SJCRH30 (cell line): ENCODE results near the gene ABCA3. TPM values are rescaled to one million over a fixed set of nuclear protein-coding genes. Genes with fewer than 3 reads are reported as not detected.

Experiments used
- DNase-seq, 2 experiments: peaks; one replicate each; pipeline ENCODE4 v3.0.0-alpha.2; 2015 to 2020
- H3K27ac ChIP-seq: fragments of 250-450 bp; sonication (Bioruptor Pico); 2 replicates; pipeline ENCODE4 v1.5.1; 2020; ENCODE audit warnings: mild to moderate bottlenecking, moderate library complexity
- H3K27me3 ChIP-seq: fragments of 250-450 bp; sonication (Bioruptor Pico); 2 replicates; pipeline ENCODE4 v1.5.1; 2020; ENCODE audit warnings: mild to moderate bottlenecking, moderate library complexity
- H3K36me3 ChIP-seq: fragments of 250-450 bp; sonication (Bioruptor Pico); 2 replicates; pipeline ENCODE4 v1.5.1; 2020; ENCODE audit warnings: mild to moderate bottlenecking, moderate library complexity
- H3K4me1 ChIP-seq: fragments of 250-450 bp; sonication (Bioruptor Pico); 2 replicates; pipeline ENCODE4 v1.5.1; 2020; ENCODE audit warnings: mild to moderate bottlenecking, moderate library complexity
- H3K4me3 ChIP-seq: fragments of 250-450 bp; sonication (Bioruptor Pico); 2 replicates; pipeline ENCODE4 v1.5.1; 2020; ENCODE audit warnings: mild to moderate bottlenecking, moderate library complexity
- H3K9me3 ChIP-seq: fragments of 250-450 bp; sonication (Bioruptor Pico); replicated peaks from 2 replicates; pipeline ENCODE4 v1.5.1; 2020; ENCODE audit warnings: mild to moderate bottlenecking, moderate library complexity
- total RNA-seq: library from RNA; depleted of rRNA; stranded (reverse); fragments of >200 nt; shearing (Covaris generic); gene quantifications from 2 replicates; pipeline ENCODE4 v1.2.3, GENCODE V29; 2014

The ABCA3 gene
- total RNA-seq, 1 experiment from 2014 or later: 0.10 TPM

GRCh38 chr16:2284797-2285576 is 55.5 kb downstream of the ABCA3 start:
- no peaks in the 10 kb centered on the region for H3K4me1 ChIP-seq
- no peaks in the 10 kb centered on the region for H3K9me3 ChIP-seq
- H3K36me3 ChIP-seq: no peaks in the 10 kb centered on the region
- H3K27ac ChIP-seq: no peak overlapping the region
- no peak for DNase-seq
- no peak overlapping the region for H3K4me3 ChIP-seq
- H3K27me3 ChIP-seq: peaks cover 12% of the 10 kb centered on the region

DNA sequence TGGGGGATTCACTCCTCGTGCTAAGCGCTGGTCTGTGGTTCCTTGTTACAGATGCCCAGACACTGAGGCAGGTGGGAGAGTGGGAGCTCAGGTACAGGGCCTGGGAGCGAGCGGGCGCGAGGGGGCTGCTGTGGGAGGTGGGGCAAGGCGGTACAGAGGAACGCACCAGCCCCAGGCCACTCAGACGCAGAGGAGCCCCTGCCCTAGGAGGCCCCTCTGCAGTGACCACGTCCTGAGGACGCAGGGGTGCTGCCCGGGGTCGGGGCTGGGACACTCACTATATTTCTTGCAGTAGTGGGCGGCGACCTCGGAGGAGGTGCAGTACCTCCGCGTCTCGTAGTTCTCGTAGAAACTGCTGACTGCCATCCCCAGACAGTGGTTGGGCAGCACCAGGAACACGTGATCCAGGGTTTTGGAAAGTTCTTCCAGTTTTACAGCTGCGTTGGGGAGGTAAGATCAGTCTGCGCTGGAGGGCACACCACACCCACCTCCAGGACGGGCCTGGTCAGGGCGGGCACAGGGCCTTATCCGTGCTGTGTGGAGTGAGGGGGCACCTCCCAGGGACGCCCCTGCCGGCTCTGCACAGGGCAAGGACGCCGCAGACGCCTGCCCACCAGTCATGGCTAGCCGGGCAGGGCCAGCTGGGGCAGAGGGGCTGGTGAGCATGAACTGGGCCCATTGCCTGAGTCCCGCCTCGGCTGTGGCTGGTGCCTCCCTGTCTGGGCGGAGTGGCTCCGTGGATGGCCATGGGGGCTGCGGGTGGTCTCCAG is 56.3 kb downstream of the ABCA3 start:
- DNase-seq: no peak
- peaks cover 12% of the 10 kb centered on the region for H3K27me3 ChIP-seq
- H3K9me3 ChIP-seq: no peaks in the 10 kb centered on the region
- H3K27ac ChIP-seq: no peak overlapping the region
- H3K4me1 ChIP-seq: no peaks in the 10 kb centered on the region
- H3K4me3 ChIP-seq: no peak overlapping the region
- H3K36me3 ChIP-seq: no peaks in the 10 kb centered on the region

DNA sequence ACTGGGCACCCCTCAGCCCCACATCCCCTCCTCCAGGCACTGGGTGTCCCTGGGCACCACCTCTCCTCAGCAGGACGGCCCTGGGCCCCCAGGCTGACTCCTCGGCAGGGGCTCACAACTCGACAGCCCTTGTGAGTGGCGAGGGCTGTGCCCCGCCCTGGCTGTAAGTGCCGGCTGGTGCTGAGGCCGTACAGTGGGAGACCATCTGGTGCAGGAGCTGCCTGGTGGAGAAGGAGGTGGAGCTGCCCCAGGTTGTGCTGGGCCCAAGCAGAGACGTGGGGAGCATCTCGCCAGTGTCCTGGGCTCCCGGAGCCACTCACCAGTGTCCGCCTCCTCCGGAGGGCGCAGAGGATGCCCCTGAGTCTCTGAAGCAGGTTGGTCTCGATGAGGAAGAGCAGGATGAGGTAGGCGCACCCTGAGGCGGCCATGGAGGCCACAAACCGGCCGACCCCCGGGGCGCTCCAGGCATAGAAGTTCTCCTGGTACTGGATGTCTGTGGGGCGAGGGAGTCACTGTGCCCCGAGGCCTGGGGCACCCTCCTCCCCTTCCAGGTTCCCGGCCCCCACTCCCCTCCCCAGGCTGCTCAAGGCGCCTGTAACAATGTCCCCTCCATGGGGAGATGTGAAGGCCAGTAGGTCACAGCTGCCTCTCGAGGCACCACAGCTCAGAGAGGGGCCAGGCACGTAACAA is 57.5 kb downstream of the ABCA3 start:
- DNase-seq: no peak
- Histone ChIP-seq H3K9me3 (no peaks in the 10 kb centered on the region), H3K4me1 (no peaks in the 10 kb centered on the region), H3K36me3 (no peaks in the 10 kb centered on the region), H3K27me3 (peaks cover 12% of the 10 kb centered on the region), H3K4me3 (no peak overlapping the region), H3K27ac (no peak overlapping the region)

- H3K27ac ChIP-seq: no peak overlapping the region
- no peak overlapping the region for H3K4me3 ChIP-seq
- H3K36me3 ChIP-seq: no peaks in the 10 kb centered on the region
- no peaks in the 10 kb centered on the region for H3K9me3 ChIP-seq
- DNase-seq: no peak
- H3K27me3 ChIP-seq: peaks cover 12% of the 10 kb centered on the region
- no peaks in the 10 kb centered on the region for H3K4me1 ChIP-seq
Measured at GRCh38 chr16:2282262-2282661, 58.3 kb downstream of the ABCA3 start.

GRCh38 chr16:2280981-2281542 is 59.5 kb downstream of the ABCA3 start:
- Histone ChIP-seq H3K27ac (no peak overlapping the region), H3K4me1 (no peaks in the 10 kb centered on the region), H3K9me3 (no peaks in the 10 kb centered on the region), H3K36me3 (no peaks in the 10 kb centered on the region), H3K27me3 (peaks cover 12% of the 10 kb centered on the region), H3K4me3 (no peak overlapping the region)
- no peak for DNase-seq

GRCh38 chr16:2280461-2280860 is 60.1 kb downstream of the ABCA3 start:
- no peaks in the 10 kb centered on the region for H3K9me3 ChIP-seq
- no peak for DNase-seq
- H3K4me1 ChIP-seq: no peaks in the 10 kb centered on the region
- H3K27me3 ChIP-seq: peaks cover 8% of the 10 kb centered on the region
- H3K27ac ChIP-seq: no peak overlapping the region
- no peaks in the 10 kb centered on the region for H3K36me3 ChIP-seq
- no peak overlapping the region for H3K4me3 ChIP-seq

- Histone ChIP-seq H3K4me3 (no peak overlapping the region), H3K4me1 (no peaks in the 10 kb centered on the region), H3K9me3 (no peaks in the 10 kb centered on the region), H3K36me3 (no peaks in the 10 kb centered on the region), H3K27me3 (peaks cover 8% of the 10 kb centered on the region), H3K27ac (no peak overlapping the region)
- peak in 1 of 2 experiments; percentile 24 for DNase-seq
Measured at GRCh38 chr16:2278956-2279800, 61.4 kb downstream of the ABCA3 start.

- no peaks in the 10 kb centered on the region for H3K4me1 ChIP-seq
- H3K27ac ChIP-seq: no peak overlapping the region
- H3K4me3 ChIP-seq: no peak overlapping the region
- peaks cover 8% of the 10 kb centered on the region for H3K27me3 ChIP-seq
- DNase-seq: no peak
- no peaks in the 10 kb centered on the region for H3K36me3 ChIP-seq
- H3K9me3 ChIP-seq: no peaks in the 10 kb centered on the region
Measured at GRCh38 chr16:2278272-2278608, 62.3 kb downstream of the ABCA3 start.

DNA sequence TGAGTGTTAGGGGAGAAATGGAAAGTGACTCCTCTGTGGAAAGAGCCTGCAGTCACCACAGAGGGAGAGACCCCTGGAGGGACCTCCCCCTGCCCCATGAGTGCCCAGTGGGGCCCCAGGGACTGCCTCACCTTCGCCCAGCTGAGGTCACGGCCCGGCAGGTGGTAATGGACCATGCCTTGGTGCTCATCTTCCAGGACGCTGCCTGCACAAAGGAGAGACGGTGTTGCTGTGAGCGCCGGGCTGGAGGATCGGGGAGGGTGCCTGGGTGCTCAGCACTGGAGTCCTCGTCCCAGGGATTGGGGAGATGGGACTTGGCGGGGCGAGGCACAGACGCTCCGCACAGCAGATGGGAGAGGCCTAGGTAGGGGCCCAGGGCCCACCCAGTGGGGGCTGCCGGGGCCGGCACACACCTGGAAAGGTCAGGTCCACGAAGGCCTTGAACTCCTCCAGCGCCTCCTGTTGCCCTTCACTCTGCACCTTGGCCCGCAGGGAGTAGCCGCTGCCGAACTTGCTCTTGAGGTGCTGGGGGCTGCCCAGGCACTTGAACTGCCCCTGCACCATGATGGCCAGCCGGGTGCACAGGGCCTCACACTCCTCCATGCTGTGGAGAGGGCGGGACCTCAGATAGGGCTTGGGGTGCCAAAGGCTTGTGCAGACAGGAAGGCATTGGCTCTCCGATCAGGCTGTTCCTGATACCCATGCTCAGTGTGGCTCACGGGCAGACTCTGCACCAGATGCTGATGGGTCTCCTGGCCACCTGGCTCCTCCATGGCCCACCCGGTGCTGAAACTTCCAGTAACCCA is 62.9 kb downstream of the ABCA3 start:
- DNase-seq: no peak
- H3K27me3 ChIP-seq: peaks cover 8% of the 10 kb centered on the region
- H3K9me3 ChIP-seq: no peaks in the 10 kb centered on the region
- H3K36me3 ChIP-seq: no peaks in the 10 kb centered on the region
- H3K4me3 ChIP-seq: no peak overlapping the region
- H3K27ac ChIP-seq: no peak overlapping the region
- no peaks in the 10 kb centered on the region for H3K4me1 ChIP-seq

GRCh38 chr16:2276368-2277195 is 63.9 kb downstream of the ABCA3 start:
- Histone ChIP-seq H3K36me3 (no peaks in the 10 kb centered on the region), H3K27me3 (peaks cover 5% of the 10 kb centered on the region; the same call in 1 of the 2 replicates), H3K9me3 (no peaks in the 10 kb centered on the region), H3K27ac (no peak overlapping the region), H3K4me3 (no peak overlapping the region), H3K4me1 (no peaks in the 10 kb centered on the region)
- no peak for DNase-seq

DNA sequence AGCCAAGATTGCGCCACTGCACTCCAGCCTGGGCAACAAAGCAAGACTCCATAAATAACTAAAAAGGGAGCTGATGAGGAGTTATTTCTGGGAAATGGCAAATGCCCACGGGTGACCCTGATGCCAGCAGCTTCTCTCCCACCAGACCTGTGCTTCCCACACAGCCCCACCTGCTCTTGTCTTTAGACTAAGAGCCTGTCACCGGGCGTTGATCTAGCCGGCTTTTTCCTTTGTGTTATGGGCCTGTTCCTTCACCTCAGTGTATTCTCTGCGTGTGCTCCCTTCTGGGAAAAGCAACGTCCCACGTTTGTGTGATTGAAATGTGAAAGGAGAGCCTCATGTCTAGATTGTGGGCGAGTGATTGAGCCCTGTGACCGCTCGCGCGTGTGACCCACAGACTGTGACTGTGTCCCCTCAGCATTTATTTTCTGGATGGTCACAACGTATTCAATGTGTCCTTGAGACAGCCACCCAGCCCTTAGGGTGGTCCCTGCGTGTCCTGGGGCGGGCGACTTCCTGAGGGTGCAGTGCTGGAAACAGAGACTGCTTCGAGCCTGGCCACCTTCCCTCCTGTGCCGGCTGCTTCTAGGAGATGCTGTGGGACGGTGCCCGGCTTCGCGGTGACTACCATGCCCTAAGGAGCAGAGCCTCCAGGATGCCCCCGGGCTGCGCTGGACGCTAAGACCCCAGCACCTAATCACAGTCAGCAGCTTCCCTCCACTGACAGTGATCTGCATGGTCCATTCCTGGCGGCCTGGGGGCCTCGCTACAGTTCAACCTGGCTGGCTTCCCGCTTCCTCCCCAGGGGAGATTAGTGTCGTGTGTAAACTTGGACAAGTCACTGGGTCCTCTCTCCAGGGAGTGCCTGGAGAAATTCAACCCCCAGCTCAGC is 64.8 kb downstream of the ABCA3 start:
- H3K9me3 ChIP-seq: no peaks in the 10 kb centered on the region
- no peaks in the 10 kb centered on the region for H3K4me1 ChIP-seq
- no peak overlapping the region for H3K27ac ChIP-seq
- no peaks in the 10 kb centered on the region for H3K36me3 ChIP-seq
- H3K4me3 ChIP-seq: no peak overlapping the region
- DNase-seq: no peak
- H3K27me3 ChIP-seq: no peaks in the 10 kb centered on the region; the same call in 1 of the 2 replicates

- H3K9me3 ChIP-seq: no peaks in the 10 kb centered on the region
- no peak for DNase-seq
- no peak overlapping the region for H3K27ac ChIP-seq
- no peaks in the 10 kb centered on the region for H3K27me3 ChIP-seq
- peaks cover 4% of the 10 kb centered on the region; the same call in 1 of the 2 replicates for H3K4me1 ChIP-seq
- H3K36me3 ChIP-seq: no peaks in the 10 kb centered on the region
- no peak overlapping the region for H3K4me3 ChIP-seq
Measured at GRCh38 chr16:2273931-2274330, 66.6 kb downstream of the ABCA3 start.
